MM.1S (cell line): Measurements from ENCODE around the gene ACER2.

Source experiments
- EZH2 ChIP-seq: fragments of 300-600 bp; sonication (generic); optimal IDR thresholded peaks from 2 replicates; pipeline ENCODE3; 2017; ENCODE audit warnings: low read depth, mild to moderate bottlenecking, antibody characterized with exemption, low read length, mixed read lengths
- TF ChIP-seq, protein P1 (sequence below): fragments of 300-600 bp; sonication (generic); IDR thresholded peaks from 2 replicates; pipeline ENCODE4 v1.5.1; 2016; ENCODE audit warnings: antibody characterized with exemption, low read length, mixed read lengths

DNA sequence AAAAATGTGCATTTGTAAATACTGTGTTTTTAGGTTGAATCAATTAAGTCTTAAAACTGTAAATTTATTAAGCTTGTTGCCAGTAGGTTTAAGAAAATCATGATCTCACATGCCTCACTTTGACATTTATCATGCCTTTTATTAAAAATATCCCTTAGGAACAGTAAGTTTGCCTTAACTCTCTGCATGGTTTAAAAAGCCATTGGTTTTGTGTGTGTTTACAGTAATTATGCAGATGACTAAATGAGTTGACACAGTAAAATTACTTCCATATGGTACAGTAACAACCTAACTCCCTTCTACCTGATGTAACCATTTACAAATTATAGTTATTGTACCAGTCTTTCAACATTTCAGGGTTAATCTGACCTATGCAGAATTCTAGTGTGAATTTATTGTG lies 35.3 kb upstream of the ACER2 start:
- TF ChIP-seq, protein P1, sequence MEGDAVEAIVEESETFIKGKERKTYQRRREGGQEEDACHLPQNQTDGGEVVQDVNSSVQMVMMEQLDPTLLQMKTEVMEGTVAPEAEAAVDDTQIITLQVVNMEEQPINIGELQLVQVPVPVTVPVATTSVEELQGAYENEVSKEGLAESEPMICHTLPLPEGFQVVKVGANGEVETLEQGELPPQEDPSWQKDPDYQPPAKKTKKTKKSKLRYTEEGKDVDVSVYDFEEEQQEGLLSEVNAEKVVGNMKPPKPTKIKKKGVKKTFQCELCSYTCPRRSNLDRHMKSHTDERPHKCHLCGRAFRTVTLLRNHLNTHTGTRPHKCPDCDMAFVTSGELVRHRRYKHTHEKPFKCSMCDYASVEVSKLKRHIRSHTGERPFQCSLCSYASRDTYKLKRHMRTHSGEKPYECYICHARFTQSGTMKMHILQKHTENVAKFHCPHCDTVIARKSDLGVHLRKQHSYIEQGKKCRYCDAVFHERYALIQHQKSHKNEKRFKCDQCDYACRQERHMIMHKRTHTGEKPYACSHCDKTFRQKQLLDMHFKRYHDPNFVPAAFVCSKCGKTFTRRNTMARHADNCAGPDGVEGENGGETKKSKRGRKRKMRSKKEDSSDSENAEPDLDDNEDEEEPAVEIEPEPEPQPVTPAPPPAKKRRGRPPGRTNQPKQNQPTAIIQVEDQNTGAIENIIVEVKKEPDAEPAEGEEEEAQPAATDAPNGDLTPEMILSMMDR, result no peak
- no peak for TF ChIP-seq EZH2
